Mesenchymal stem cell (in vitro differentiated cells and primary cell): ENCODE data around the gene IP6K3.

Experiments
- DNase-seq: peaks from one replicate; pipeline ENCODE4 v3.0.0-alpha.2; 2013
- H2AFZ ChIP-seq: one replicate; pipeline ENCODE4 v1.6.1; 2013; ENCODE audit warnings: low read depth, mild to moderate bottlenecking, control low read depth, inconsistent platforms, low read length, moderate library complexity
- H2AK5ac ChIP-seq: 2 replicates; pipeline ENCODE4 v1.6.1; 2013; ENCODE audit warnings: low read length, moderate library complexity, mild to moderate bottlenecking, inconsistent platforms; ENCODE audit not compliant: severe bottlenecking
- H2BK120ac ChIP-seq: one replicate; pipeline ENCODE4 v1.6.1; 2013; ENCODE audit warnings: low read depth, mild to moderate bottlenecking, inconsistent platforms, low read length, moderate library complexity
- H2BK12ac ChIP-seq, 2 experiments: one replicate each; pipeline ENCODE4 v1.6.1; 2013; ENCODE audit warnings: inconsistent platforms in 2 of 2, low read length in 2 of 2, mild to moderate bottlenecking in 2 of 2, moderate library complexity in 2 of 2, control low read depth in 1 of 2
- H2BK15ac ChIP-seq: one replicate; pipeline ENCODE4 v1.6.1; 2013; ENCODE audit warnings: mild to moderate bottlenecking, low read depth, inconsistent platforms; ENCODE audit not compliant: poor library complexity, severe bottlenecking
- H2BK5ac ChIP-seq: 2 replicates; pipeline ENCODE4 v1.6.1; 2013; ENCODE audit warnings: low read depth, mild to moderate bottlenecking, low read length, control low read depth, inconsistent platforms; ENCODE audit not compliant: poor library complexity, severe bottlenecking
- H3K14ac ChIP-seq, 2 experiments: one replicate each; pipeline ENCODE4 v1.6.1; 2013; ENCODE audit warnings: inconsistent platforms in 2 of 2, low read length in 2 of 2, control low read depth in 1 of 2, mild to moderate bottlenecking in 1 of 2, moderate library complexity in 1 of 2
- H3K18ac ChIP-seq, 2 experiments: one replicate each; pipeline ENCODE4 v1.6.1; 2013; ENCODE audit warnings: inconsistent platforms in 2 of 2, low read length in 2 of 2, control low read depth in 1 of 2, low read depth in 1 of 2, mild to moderate bottlenecking in 1 of 2
- H3K23ac ChIP-seq, 2 experiments: one replicate each; pipeline ENCODE4 v1.6.1; 2013; ENCODE audit warnings: inconsistent platforms in 2 of 2, low read length in 2 of 2, mild to moderate bottlenecking in 2 of 2, moderate library complexity in 2 of 2, control low read depth in 1 of 2
- H3K27ac ChIP-seq: 2 replicates; pipeline ENCODE4 v1.5.1; 2013; ENCODE audit warnings: mild to moderate bottlenecking, moderate library complexity, low read length, control low read depth, inconsistent platforms; ENCODE audit not compliant: poor library complexity, severe bottlenecking
- H3K27me3 ChIP-seq, 2 experiments: 2 replicates each; pipeline versions ENCODE4 v1.6.1 to v1.7.0; 2013; ENCODE audit warnings: low read length in 2 of 2, mild to moderate bottlenecking in 2 of 2, moderate library complexity in 2 of 2, control low read depth in 1 of 2, inconsistent platforms in 1 of 2; ENCODE audit not compliant: control insufficient read depth in 1 of 2, insufficient read depth in 1 of 2
- H3K36me3 ChIP-seq, 2 experiments: 2 replicates each; pipeline versions ENCODE4 v1.6.1 to v1.7.0; 2013; ENCODE audit warnings: low read length in 2 of 2, control low read depth in 1 of 2, inconsistent platforms in 1 of 2, low read depth in 1 of 2, mild to moderate bottlenecking in 1 of 2; ENCODE audit not compliant: insufficient read depth in 2 of 2, control insufficient read depth in 1 of 2
- H3K4ac ChIP-seq, 2 experiments: one replicate each; pipeline ENCODE4 v1.6.1; 2013; ENCODE audit warnings: inconsistent platforms in 2 of 2, low read length in 2 of 2, mild to moderate bottlenecking in 2 of 2, moderate library complexity in 2 of 2, control low read depth in 1 of 2, low read depth in 1 of 2
- H3K4me1 ChIP-seq: 2 replicates; pipeline ENCODE4 v1.6.1; 2013; ENCODE audit warnings: low read depth, low read length, control low read depth; ENCODE audit not compliant: control insufficient read depth, insufficient read depth
- H3K4me2 ChIP-seq: 2 replicates; pipeline ENCODE4 v1.6.1; 2013; ENCODE audit warnings: low read length, mild to moderate bottlenecking, inconsistent platforms; ENCODE audit not compliant: poor library complexity, severe bottlenecking
- H3K4me3 ChIP-seq, 2 experiments: 2 replicates each; pipeline versions ENCODE4 v1.5.1 to v1.7.0; 2013; ENCODE audit warnings: low read length in 2 of 2, mild to moderate bottlenecking in 2 of 2, control low read depth in 1 of 2, low read depth in 1 of 2; ENCODE audit not compliant: insufficient read depth in 1 of 2
- H3K79me1 ChIP-seq: replicated peaks from 2 replicates; pipeline ENCODE4 v1.6.1; 2013; ENCODE audit warnings: mild to moderate bottlenecking, control low read depth, low read length, inconsistent platforms; ENCODE audit not compliant: poor library complexity, severe bottlenecking
- H3K9ac ChIP-seq: 2 replicates; pipeline ENCODE4 v1.7.0; 2013; ENCODE audit warnings: mild to moderate bottlenecking, low read length, moderate library complexity
- H3K9me3 ChIP-seq: 2 replicates; pipeline ENCODE4 v1.7.0; 2013; ENCODE audit warnings: mild to moderate bottlenecking, low read length; ENCODE audit not compliant: control insufficient read depth
- H4K8ac ChIP-seq: one replicate; pipeline ENCODE4 v1.6.1; 2013; ENCODE audit warnings: inconsistent platforms, mild to moderate bottlenecking, low read length, moderate library complexity
- H4K91ac ChIP-seq: one replicate; pipeline ENCODE4 v1.6.1; 2013; ENCODE audit warnings: mild to moderate bottlenecking, low read length, inconsistent platforms
- WGBS: methylation state at CpG from one replicate; pipeline ENCODE4 v1.1.7; 2013; ENCODE audit warnings: mixed read lengths; 5-methylcytosine and 5-hydroxymethylcytosine counted together

IP6K3 gene

DNA sequence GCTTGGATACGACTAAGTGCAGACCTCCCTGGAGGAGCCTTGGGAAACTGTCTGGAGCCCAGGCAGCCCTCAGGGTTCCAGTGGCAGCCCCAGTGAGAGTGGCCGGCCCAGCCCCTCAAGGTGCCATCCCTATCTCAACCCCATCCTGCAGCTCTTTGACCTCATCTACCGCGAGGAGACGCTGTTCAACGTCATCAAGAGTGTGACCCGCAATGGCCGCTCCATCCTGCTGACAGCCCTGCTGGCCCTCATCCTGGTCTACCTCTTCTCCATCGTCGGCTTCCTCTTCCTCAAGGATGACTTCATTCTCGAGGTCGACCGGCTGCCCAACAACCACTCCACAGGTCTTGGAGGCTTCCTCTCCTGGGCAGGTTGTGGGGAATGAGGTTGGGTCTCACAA is 55.9 kb downstream of the IP6K3 start:
- Histone ChIP-seq H2AK5ac (no peak overlapping the region), H4K8ac (no peak overlapping the region), H3K4me1 (peaks cover 35% of the 10 kb centered on the region), H3K4me2 (no peak overlapping the region), H3K23ac (no peak overlapping the region), H3K27ac (no peak overlapping the region), H3K36me3 (peaks cover 86 to 98% of the 10 kb centered on the region in 2 experiments), H3K4me3 (no peak overlapping the region), H4K91ac (no peak overlapping the region), H3K18ac (no peak overlapping the region), H2AFZ (no peak overlapping the region), H3K79me1 (peaks cover 11% of the 10 kb centered on the region), H3K27me3 (no peaks in the 10 kb centered on the region), H2BK12ac (no peak overlapping the region), H3K4ac (no peak overlapping the region), H3K14ac (no peak overlapping the region), H2BK15ac (no peak overlapping the region), H2BK5ac (no peak overlapping the region), H2BK120ac (no peak overlapping the region), H3K9me3 (no peaks in the 10 kb centered on the region), H3K9ac (no peak overlapping the region)
- WGBS = 90% methylated on average over 11 of the region's 13 CpGs
- no peak for DNase-seq

DNA sequence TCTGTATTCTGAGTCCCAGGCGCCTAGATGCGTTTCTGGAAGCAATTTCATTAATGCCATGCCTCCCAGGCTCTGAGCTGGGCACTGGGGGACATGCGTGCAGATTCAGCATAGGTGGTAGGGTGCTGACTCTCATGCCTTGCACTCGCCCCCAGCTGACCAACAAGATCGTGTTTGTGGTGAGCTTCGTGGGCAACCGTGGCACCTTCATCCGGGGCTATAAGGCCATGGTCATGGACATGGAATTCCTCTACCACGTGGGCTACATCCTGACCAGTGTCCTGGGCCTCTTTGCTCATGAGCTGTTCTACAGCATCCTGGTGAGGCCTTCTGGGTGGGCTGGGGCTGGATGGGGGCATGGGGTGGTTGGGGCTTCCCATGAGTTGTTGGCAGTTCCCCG is 56.8 kb downstream of the IP6K3 start:
- Histone ChIP-seq H3K23ac (no peak overlapping the region), H2BK5ac (no peak overlapping the region), H2AFZ (no peak overlapping the region), H4K8ac (no peak overlapping the region), H3K9ac (no peak overlapping the region), H3K14ac (no peak overlapping the region), H3K27me3 (no peaks in the 10 kb centered on the region), H3K9me3 (no peaks in the 10 kb centered on the region), H3K18ac (no peak overlapping the region), H2BK12ac (no peak overlapping the region), H3K27ac (no peak overlapping the region), H2BK15ac (no peak overlapping the region), H2BK120ac (no peak overlapping the region), H4K91ac (no peak overlapping the region), H3K36me3 (peaks cover 86 to 98% of the 10 kb centered on the region in 2 experiments), H3K4me3 (no peak overlapping the region), H3K79me1 (peaks cover 4% of the 10 kb centered on the region), H3K4me1 (peaks cover 33% of the 10 kb centered on the region), H3K4me2 (no peak overlapping the region), H2AK5ac (no peak overlapping the region), H3K4ac (no peak overlapping the region)
- WGBS = 96% methylated on average over 10 of the region's 10 CpGs
- DNase-seq = no peak

DNA sequence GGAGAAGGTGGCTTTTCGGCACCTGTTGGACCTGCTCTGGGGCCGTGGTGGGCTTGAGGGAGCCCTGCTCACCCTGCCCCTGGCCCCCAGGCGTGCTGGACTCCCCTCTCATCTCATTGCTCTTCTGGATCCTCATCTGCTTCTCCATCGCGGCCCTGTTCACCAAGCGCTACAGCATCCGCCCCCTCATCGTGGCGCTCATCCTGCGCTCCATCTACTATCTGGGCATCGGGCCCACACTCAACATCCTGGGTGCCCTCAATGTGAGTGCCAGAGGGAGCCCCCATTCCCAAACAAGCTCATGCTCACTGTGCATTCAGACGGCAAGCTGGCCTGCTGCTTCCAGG is 57.6 kb downstream of the IP6K3 start:
- H3K4ac ChIP-seq = no peak overlapping the region
- no peak overlapping the region for H2AK5ac ChIP-seq
- no peaks in the 10 kb centered on the region for H3K9me3 ChIP-seq
- no peak overlapping the region for H3K23ac ChIP-seq
- peaks cover 91 to 98% of the 10 kb centered on the region in 2 experiments for H3K36me3 ChIP-seq
- H3K4me2 ChIP-seq = no peak overlapping the region
- no peak overlapping the region for H4K91ac ChIP-seq
- no peak for DNase-seq
- H3K4me1 ChIP-seq = peaks cover 26% of the 10 kb centered on the region
- H2BK5ac ChIP-seq = no peak overlapping the region
- H2BK15ac ChIP-seq = no peak overlapping the region
- no peaks in the 10 kb centered on the region for H3K27me3 ChIP-seq
- WGBS = 88% methylated on average over 12 of the region's 12 CpGs
- H2BK120ac ChIP-seq = no peak overlapping the region
- H3K27ac ChIP-seq = no peak overlapping the region
- H4K8ac ChIP-seq = no peak overlapping the region
- no peak overlapping the region for H3K18ac ChIP-seq
- no peak overlapping the region for H2AFZ ChIP-seq
- H3K9ac ChIP-seq = no peak overlapping the region
- H3K79me1 ChIP-seq = peaks cover 2% of the 10 kb centered on the region
- H3K14ac ChIP-seq = no peak overlapping the region
- no peak overlapping the region for H2BK12ac ChIP-seq
- no peak overlapping the region for H3K4me3 ChIP-seq

DNA sequence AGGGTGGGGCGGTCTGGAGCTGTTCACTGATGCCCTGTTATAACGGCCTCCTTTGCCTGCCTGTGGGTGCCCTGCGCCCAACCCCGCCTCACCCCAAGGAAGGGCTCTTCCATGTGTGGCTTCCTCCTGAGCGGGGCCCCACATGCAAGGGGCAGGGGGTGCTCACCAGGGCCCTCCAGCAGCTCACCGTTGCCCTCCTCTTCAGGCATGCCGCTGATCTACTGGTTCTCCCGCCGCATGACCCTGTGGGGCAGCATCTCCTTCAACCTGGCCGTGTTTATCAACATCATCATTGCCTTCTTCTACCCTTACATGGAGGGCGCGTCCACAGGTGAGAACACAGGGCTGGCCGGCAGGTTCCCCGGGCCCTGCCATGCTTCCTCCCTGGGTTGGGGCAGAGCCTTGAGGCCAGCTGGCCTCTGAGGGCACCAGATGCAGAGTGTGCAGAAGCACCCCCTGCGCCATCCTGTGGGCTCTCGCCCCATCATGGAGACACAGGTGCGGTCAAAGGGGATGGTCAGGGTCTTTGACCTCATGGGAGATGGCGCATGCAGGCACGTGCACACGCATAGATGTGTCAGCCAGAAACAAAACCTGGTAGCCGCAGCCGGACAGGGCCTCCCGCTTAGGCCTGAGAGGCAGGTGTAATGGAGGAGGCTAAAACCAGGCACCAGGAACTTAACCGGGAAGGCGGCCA is 58.1 kb downstream of the IP6K3 start:
- Histone ChIP-seq H3K4me1 (peaks cover 22% of the 10 kb centered on the region), H3K14ac (no peak overlapping the region), H3K23ac (no peak overlapping the region), H4K8ac (no peak overlapping the region), H4K91ac (no peak overlapping the region), H2BK120ac (no peak overlapping the region), H3K4me2 (no peak overlapping the region), H3K9ac (no peak overlapping the region), H3K18ac (no peak overlapping the region), H3K27ac (no peak overlapping the region), H3K27me3 (no peaks in the 10 kb centered on the region), H2BK12ac (no peak overlapping the region), H3K9me3 (no peaks in the 10 kb centered on the region), H2AFZ (no peak overlapping the region), H2BK5ac (no peak overlapping the region), H2AK5ac (no peak overlapping the region), H3K36me3 (peaks cover 94 to 97% of the 10 kb centered on the region in 2 experiments), H3K4me3 (no peak overlapping the region), H2BK15ac (no peak overlapping the region), H3K79me1 (peaks cover 2% of the 10 kb centered on the region), H3K4ac (no peak overlapping the region)
- DNase-seq = no peak
- WGBS = 95% methylated on average over 25 of the region's 25 CpGs
